ENCODE measurements around the gene PGAP6.
"Not testable (repeated sequence)": the region's sequence is repeated elsewhere in the genome, so short reads cannot be mapped to it uniquely, and the experiment has no call there.

Gene PGAP6

DNA sequence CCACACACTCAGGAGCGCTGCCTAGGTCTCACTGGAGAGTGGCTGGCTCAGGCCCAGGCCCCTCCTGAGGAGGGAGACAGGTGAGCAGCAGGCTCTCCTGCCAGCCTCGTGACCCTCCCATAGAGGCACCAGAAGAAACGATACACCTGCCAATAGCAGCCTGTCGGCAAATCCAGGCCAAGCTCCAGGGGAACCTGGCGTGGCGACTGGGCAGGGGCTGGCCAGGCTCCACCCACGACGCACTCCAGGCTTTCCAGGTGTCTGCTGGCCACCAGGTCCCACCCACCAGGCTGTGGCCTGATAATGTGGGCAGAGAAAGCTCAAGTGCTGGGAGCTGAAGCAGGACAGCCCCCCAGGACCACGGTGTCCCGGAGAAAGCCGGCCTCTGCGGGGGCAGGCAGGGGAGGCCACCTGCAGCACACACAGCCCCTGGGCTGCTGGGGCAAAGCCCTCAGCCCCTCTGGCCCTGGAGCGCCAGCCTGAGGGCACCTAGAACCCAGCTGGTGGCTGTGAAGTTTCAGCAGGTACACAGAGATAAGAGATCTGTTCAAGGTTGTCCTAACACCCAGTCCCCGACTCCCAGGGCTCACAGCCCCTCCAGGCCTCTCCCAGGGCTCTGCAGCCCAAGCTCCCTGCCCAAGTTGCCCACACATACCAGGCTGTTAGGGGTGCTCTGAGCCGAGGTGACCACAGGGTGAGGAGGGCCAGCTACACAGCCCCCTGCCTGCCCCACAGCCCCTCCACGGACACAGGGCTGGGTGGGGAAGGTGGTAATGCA is 2.4 kb downstream of the PGAP6 start:
- no peak for DNase-seq (ENCODE audit: low spot score)

- no peak for DNase-seq (ENCODE audit: low spot score)
Observed at GRCh38 chr16:378821-379182, 3.0 kb downstream of the PGAP6 start.

DNA sequence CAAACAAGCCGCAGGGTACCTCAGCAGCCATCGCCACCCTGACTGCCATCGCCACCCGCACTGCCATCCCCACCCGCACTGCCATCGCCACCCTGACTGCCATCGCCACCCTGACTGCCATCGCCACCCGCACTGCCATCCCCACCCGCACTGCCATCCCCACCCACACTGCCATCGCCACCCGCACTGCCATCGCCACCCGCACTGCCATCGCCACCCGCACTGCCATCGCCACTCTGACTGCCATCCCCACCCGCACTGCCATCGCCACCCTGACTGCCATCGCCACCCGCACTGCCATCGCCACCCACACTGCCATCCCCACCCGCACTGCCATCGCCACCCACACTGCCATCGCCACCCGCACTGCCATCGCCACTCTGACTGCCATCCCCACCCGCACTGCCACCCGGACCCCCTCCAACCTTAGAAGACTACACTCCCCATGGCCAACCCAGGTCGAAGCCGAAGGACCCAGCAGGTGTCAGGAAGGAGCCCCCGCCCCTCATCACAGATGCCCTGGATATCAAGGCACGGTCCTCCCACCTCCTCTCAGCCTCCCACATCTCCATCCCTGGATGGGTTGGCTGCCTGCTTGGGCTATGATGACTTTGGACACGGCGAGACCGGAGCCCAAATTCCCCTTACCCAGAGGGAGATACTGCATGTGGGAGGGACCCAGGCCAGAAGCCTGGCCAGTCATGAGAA is 3.5 kb downstream of the PGAP6 start:
- DNase-seq (ENCODE audit: low spot score): not testable (repeated sequence)

- no peak for DNase-seq (ENCODE audit: low spot score)
Observed at GRCh38 chr16:377419-377951, 4.3 kb downstream of the PGAP6 start.

DNA sequence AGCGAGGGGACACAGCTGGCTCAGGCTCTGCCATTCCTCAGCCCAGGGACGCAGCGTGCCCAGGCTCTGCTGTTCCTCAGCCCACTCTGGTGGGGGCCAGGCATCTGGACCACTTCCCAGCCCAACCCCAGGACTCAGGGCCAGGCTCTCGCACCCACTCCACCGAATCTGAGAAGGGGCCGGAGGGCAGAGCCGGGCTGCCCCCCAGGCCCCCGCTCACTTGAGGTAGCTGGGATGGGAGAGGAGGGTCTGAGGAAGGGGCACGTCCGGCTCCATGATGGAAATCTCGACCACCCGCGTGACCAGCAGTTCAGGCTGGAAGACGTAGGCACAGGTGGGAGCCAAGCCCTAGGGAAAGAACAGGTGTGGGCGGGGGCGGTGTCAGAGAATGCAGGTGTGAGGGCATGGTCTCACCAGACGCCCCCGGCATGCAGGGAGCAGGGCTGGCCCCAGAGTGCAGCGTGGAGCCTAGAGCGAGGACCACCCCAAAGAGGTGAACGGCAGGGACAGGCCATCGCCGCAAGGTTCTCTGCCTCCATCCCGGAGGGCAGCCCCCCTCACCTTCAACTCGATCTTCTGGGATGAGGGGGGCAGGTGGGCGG is 4.9 kb downstream of the PGAP6 start:
- no peak for DNase-seq (ENCODE audit: low spot score)

GRCh38 chr16:375927-376816 is 5.6 kb downstream of the PGAP6 start:
- DNase-seq (ENCODE audit: low spot score): no peak

DNA sequence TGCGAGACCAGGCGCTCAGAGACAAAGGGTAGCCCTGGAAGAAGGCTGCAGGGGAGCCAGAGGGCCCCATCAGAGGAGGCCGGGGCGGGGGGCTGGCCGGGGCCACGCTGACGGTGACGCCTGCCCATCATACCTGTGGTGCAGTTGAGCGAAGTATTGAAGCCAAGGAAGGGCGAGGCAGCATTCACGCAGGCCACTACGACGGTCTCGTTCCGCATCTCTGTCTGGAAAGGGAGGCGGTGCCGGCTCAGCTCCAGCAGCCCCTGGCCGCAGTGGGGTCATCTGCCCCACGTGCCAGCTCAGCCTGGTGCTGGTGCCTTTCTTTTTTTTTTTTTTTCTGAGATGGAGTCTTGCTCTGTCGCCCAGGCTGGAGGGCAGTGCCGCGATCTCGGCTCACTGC is 6.6 kb downstream of the PGAP6 start:
- DNase-seq (ENCODE audit: low spot score): no peak

GRCh38 chr16:374616-374926 is 7.2 kb downstream of the PGAP6 start:
- no peak for DNase-seq (ENCODE audit: low spot score)

DNA sequence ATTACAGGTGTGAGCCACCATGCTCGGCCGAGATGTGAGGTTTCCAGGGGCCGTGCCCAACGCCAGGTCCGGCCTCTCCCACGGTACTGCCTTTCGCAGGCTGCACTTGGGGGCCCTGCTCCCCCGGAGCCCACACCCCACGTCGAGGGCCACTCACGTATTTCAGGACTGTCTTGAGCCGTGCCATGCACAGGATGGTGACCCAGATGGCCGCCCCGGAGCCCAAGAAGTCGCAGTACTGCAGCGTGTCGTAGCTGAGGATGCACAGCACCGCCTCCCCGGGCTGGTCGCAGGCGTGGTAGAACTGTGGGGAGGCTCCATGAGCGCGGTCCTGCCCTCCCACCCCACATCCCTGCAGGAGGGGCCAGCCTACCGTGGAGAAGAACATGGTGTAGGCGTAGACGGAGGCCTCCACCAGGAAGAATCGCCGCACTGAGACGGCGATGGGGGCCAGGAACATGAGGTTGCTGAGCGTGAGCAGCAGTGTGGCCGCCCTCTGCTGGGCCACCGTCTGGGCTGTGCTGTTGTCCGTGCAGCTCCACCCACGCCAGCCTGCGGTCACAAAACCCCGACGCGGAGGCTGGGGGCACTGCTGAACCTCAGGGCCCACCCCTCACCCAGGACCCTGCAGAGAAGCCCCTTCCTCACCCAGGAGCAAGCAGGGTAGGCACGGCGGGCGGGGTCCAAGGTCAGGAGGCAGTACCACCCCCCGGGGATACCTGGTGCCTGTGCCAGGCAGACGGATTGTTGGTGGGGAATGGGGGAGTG is 7.7 kb downstream of the PGAP6 start:
- no peak for DNase-seq (ENCODE audit: low spot score)

- DNase-seq (ENCODE audit: low spot score): no peak
Observed at GRCh38 chr16:373020-373598, 8.7 kb downstream of the PGAP6 start.

- DNase-seq (ENCODE audit: low spot score): no peak
Observed at GRCh38 chr16:372302-372983, 9.3 kb downstream of the PGAP6 start.

GRCh38 chr16:371515-372301 is 10.1 kb downstream of the PGAP6 start:
- no peak for DNase-seq (ENCODE audit: low spot score)

DNA sequence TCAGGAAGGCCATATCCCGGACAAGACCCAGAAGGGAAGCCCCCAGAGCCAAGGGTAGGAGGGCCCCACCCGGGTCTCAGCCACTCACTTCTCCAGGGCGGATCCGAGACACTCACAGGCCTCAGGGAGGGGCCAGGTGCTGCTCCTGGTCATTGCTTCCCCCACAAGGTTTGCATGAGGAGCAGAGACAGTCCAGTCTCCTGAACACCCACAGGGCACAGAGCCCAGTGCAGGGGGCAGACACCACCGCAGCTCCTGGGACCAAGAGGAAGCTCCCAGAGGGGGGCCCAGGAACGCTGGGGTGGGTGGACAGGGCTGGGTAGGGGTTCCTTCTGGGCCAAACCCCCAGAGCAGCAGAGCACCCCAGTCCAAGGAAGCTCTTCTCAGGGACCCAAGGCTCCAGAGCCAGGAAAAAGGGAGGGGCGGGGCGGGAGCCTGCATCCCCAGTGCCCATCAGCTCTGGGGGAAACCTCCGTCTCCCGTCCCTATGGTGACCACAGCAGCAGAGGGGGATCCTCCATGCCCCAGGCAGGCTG is 10.7 kb downstream of the PGAP6 start:
- DNase-seq (ENCODE audit: low spot score): no peak

DNA sequence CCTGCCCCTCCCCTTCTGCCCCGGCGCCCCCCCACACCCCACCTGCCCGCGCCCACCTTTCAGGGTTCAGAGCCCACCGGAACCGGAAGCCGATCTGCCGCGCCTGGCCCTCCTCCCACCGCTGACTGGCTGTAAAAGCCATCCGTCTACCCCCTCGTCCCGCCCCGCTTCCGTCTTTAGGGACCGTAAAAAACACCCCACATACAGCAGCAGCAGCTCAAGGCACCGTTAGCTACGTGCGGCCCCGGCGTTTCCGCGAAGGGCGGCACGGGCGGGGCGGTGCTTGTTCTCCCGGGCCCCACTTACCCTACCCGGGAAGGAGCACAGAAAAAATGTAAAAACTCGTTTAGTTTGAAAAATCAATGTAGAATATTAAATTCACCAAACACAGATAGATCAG is 11.3 kb downstream of the PGAP6 start, which contains the start of gene MRPL28:
Gene MRPL28, minus strand, starts transcription at position 96 of the 400 bp plus-strand sequence. CDS start 320 bp downstream, outside the sequence.
- peak; percentile 94 for DNase-seq (ENCODE audit: low spot score)

GRCh38 chr16:369866-370436 is 11.8 kb downstream of the PGAP6 start:
- DNase-seq (ENCODE audit: low spot score): no peak

- DNase-seq (ENCODE audit: low spot score): no peak
Observed at GRCh38 chr16:369275-369865, 12.4 kb downstream of the PGAP6 start.

GRCh38 chr16:368388-369158 is 13.2 kb downstream of the PGAP6 start:
- DNase-seq (ENCODE audit: low spot score): no peak
